ENCODE results near the gene LRRC8D.

The LRRC8D gene

DNA sequence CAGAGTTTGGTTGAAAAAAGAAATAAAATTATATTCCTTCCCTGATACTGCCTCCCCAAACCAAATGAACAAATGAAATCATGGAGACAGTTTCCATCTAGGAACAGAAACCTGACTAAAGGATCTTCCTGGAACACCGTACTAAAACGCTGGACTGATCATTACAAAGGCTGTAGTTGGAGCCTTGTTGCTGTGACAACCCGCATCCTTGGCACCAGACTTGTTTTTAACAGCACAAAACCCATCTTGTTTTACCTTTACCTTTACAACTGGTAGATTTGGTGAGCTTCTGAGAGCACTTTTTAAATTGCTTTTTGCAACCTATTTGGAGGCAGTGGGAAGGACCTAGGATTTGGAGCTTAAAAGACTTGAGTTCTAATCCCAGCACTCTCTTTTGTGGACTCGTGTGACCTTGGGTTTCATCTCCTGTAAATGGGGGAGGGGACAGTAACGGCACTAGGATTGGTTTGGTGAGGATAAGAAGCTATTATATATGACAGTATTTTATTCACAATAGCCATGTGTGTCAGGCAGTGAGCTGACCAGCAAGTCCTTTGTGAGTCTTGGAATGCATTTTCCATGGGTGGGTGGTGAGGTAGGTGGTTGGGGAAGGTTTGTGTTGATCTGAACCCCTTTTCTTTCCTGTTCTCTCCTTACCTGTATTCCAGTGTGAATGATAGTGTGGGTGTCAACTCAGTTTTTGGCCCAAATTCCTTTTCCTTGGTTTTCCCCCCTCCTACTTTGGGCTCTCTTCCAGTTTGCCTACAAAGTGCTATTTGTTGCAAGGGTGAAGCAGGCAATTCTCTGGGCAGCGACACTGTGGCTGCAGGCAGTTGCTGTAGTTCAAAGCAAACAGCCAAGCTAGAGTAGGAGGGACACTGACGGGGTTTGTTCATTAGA lies 12.6 kb downstream of the LRRC8D start:
- no peak for DNase-seq (ENCODE audit: low spot score)

DNA sequence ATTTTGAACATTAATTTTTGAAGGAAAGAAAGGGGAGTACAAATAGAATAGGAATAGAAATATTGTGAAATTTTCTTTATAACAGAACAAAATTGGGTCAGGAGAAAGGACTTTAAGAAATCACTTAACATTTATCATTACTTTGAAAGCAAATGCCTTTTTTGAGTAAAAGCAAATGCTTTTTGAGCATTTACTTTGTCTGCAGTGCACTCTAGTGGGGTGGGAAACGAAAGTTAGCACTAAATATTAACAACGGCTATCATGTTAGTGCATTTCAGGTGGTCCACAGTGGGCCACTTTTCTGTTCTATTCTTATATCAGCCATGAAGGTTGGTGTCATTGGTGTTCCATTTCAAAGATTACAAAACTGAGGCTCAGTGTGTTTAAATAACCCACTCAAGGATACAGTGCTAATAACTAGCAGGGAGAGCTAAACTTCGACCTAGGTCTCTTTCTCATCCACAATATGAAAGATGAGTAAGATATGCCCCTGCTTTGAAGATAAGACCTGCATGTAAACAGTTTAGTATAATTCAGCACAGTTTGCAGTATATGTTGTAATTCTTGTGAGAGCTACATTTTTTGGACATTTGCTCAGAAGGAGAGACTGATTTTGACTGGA lies 13.4 kb downstream of the LRRC8D start:
- DNase-seq (ENCODE audit: low spot score): no peak

DNA sequence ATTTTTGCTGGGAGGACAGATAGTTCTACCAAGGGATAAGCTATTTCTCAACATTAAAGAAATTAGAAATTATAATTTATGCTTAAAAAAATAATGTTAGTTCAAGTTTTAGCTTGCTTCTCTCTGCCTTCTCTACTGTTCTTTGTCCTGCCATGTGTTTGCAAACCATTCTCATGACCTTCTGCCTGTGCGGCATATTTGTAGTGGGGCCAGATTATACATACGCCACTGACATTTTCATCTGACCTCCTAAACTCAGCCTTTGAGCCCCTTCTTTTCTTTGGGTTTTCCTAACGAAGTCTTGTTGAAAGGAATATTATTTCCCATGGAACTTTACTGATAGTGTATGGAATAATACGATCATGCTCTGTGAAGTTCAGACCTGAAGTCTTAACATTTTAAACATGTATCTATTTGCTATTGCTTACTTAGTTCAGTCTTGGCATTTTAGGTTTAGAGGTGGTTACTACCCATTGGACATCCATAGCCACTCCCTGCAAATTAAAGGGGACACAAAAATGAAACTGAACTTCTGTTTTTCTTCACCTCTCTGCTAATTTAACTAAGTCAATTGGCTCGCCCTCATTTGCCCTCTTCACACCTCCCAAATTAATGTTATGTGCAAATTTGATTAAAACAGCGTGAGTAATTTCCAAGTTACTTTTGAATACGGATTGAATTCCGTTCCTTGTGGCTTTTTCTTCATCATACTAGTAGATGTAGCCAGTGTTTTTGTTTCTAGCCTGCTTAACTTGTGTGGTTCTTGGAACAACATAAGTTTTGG lies 15.6 kb downstream of the LRRC8D start:
- no peak for DNase-seq (ENCODE audit: low spot score)

DNA sequence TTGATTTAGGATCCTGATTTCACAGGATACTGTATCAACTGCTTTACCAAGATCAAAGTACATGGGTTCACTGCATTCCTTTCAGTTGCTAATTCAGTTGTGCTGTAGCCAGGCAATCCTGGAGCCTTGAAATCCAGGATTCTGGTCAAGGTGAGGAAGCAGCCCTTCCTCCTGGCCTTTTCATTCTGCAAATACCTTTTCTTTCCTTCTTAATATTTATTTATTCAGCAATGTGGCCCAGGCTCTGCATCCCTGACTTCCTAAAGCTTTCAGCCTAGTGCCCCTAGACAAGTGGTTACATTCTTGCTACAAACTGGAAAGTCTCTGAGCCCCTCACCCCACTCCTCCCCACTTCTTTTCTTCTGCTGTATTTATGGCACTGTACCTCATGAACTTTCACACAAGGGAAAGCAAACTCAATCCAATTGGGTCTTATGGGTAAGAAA lies 16.2 kb downstream of the LRRC8D start:
- no peak for DNase-seq (ENCODE audit: low spot score)

DNA sequence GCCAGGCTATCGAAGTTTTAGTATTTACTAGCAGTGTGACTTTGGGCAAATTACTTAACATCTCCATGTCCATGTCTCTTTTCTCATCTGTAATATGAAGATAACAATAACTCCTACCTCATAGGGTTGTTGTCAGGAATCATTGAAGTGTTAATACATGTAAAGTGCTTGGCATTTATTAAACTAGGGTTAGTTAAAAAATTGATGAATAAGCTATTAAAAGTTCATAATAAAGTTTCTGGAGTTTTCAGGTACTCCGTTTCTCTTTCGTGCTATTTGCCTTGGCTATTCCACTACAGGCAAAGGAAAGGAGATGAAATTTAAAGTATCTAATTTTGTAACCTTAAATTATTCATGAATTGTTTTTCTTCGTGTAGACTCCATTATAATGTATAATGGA lies 16.7 kb downstream of the LRRC8D start:
- DNase-seq (ENCODE audit: low spot score): no peak

DNA sequence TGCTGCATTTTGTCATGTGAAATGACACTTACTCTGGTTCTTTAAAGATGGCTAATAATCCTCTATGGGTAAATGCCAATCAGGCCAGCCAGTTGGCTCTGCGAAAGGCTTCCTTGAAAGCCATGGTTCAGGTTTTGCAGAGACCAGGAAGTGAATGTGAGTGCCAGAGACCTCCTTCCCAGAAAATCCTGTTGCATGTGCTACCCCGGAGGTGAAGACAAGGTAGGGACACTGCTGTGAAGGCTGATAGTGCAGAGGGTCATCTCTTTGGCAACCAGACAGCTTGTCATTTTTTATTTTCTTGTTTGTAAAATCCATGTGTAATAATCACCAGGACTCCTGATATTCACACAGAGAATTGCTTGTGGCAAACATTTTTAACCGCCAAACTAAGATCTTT lies 18.7 kb downstream of the LRRC8D start:
- DNase-seq (ENCODE audit: low spot score): no peak

DNA sequence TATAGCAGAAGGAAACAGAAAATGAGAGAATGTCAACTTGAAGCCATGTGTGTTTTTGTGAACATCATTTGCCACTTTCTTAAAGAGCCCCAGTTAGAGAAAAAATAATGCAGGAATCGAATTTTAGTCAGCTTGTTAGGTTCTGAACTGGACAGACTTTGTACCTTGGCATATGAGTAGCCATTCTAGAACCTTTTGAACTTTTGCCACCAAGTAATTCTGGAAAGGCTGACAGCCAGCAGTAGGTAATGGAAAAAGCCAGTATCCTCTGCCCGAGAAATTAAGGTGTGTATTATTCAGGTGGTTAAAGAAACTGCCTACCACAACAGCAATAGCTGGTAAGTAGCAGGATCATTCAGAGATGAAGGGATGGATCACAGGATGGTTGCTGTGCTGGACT lies 20.7 kb downstream of the LRRC8D start:
- DNase-seq (ENCODE audit: low spot score): no peak

DNA sequence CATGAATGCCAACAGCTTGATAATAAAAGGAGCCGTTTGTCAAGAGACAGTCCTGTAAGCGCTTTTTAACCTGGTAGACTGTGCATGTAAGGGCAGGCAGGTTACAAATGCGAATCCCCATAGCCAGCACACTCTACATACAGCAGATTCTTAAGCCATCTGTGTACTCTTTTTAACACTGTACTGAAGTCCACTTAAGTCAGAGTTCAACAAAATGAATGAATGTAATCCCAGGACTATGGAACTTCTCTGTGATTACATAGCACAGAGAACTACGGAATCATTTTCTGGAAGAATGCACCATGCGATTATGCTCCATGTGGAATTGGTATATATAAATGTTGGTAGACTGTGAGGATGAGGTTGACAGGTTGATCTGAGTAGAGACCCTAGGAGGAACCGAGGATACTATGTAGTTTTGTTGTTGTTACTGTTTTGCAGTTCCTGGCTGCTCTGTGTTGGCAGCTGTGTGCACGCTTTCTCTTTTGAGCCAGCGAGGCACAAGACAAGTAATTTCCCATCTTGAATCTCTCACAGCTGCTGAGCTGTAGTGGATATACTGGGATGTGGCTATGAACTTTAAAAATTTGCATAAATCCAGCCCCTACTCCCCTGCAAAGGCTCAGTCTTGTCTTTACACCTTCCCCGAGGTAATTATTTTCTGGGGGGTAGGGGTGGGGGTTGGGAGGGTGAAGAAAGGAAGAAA lies 21.9 kb downstream of the LRRC8D start:
- DNase-seq (ENCODE audit: low spot score): no peak

DNA sequence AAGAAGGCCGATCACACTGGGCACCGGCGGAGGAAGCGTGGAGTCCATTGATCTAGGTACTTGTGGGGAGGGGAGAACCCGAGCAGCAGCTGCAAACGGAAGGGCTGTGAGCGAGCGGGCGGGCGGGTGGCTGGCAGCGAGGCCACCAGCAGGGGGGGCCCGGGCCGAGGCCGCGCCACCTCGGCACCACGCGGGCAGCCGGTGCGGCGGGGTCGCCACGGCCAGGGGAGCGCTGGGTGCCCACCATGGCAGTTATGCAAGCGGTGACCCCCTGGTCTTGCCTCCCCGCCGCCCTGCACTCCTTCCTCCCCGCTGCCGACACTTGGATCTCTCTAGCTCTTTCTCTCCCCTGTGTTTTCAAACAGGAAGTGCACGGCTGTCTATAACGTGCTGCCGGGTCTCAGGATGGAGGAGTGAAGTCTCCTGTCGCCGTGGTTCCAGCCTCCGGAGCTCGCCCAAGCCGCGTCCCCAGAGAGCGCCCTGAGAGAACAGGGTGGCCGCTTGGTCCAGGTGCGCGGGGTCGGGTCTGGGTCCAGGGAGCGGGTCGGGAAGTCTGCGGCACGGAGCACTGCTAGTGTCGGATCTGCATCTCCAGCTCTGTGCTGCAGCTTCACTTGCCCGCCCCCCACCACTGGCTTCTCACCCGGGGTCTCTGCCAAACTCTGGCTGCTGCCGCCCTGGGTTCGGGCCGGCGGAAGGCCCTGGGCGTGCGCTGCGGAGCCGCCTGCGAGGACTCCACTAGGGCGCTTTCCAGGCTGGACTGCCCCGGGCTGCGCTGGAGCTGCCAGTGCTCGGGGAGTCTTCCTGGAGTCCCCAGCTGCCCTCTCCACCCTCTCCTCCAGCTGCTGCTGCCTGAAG lies 22.7 kb downstream of the LRRC8D start:
- DNase-seq (ENCODE audit: low spot score): peak; percentile 84

DNA sequence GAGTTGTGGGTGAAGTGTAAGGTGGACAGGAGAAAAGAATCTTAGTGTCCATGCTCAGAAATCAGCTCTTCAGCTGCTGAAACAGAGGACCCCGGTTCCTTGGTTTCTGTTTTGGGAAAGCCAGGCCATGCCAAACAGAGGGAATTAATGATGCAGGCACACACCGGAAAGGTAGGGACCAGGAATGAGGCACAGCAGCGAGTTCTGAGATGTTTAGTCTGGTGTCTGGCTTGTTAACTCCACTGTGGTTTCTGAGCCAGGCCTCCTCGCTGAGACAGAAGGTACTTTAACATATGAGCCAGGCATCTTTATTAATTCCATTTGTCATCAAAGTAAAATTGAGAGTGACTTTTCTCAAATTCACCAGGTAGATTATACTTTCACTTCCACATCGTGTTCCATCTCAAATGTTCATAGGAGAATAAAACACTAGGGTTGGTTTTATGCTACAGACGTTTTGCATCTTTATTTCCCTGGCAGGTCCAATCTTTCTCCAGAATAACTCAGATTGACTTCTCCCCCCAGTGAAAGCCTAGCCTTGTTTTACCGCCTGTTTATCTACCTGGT lies 23.5 kb downstream of the LRRC8D start:
- no peak for DNase-seq (ENCODE audit: low spot score)

DNA sequence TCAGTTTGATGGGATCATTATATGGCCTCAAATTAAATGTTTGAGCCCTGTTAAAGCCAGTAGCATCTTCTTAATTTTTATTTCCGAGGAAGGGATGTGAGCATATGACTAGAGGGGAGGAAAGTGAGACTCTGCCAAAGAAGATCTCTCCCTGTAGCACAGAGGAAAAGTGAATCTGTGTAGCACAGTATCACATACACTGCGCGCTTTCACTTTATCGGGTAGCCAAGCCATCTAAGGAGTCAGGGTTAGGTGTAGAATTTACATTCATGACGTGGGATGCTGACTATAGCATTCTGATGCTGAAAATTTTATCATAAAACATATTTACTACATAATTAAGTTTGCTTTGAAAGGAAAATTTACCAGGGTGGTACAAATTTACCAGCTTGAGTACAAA lies 24.0 kb downstream of the LRRC8D start:
- no peak for DNase-seq (ENCODE audit: low spot score)

DNA sequence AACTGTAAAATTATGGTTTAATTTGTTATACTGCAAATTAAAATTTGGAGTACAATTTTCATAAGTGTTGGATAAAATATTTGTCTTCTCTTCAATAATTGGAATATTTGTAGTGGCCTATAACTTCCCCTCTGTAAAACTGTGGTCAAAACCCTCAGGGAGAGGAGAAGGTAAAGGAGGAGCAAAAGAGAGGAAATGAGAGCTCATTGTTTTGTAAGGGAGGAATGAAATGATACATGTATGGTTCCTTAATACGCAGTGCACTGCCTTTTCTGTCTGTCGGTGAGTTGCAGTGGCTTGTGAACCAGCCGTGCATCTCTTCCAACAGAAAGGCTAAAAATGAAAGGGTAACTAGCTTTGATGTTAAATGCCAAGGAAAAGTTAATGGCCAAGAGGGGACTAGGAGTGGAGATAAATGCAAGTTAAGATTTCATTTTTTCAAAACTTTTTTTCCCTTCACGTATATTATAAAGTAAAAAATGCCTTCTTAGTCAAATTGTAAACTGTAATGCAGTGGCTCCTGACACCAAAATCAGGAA lies 26.4 kb downstream of the LRRC8D start:
- DNase-seq (ENCODE audit: low spot score): no peak

DNA sequence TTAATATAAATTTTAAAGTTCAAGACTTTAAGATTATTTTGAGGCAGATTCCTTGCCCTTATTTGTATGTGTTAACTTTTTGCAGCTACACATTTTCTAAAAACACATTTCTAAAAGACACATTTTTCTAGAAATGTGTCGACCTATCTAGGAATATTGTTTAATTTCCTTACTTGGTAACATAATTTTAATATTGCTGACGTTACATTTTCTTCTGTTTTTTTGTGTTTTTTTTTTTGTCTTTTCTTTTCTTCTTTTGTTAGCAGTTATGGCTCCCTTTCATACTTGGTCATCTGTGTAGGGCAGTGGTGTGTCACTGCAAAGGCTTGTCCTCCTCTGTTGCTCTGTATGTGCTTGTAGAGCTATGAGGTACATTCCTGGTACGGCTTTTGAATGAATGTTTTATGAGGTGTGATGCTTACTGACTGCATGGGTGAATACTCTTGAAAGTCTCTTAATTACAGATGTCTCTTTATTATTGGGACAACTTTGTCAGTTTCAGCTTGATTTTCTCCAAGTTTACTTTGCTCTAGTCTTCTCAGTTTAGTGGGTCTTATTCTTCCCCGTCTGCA lies 30.1 kb downstream of the LRRC8D start:
- no peak for DNase-seq (ENCODE audit: low spot score)

DNA sequence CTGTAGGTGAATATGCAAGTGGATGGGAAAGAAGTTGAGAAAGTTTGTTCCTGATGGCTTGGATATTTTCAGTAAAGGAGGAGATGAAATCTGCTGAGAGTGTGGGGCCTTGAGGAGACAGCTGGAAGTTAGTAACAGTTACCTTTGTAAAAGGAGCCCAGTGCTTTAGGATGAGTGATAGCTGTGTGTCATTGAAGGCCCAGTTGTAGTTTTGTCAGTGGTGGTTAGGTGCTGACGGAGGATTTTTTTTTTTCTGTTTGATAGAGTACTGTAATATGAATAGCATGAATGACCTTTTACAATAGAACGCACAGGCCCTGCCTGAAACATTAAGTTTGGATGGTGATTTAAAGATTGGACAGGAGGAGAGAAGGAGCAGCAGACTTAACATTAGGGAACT lies 33.3 kb downstream of the LRRC8D start:
- no peak for DNase-seq (ENCODE audit: low spot score)

DNA sequence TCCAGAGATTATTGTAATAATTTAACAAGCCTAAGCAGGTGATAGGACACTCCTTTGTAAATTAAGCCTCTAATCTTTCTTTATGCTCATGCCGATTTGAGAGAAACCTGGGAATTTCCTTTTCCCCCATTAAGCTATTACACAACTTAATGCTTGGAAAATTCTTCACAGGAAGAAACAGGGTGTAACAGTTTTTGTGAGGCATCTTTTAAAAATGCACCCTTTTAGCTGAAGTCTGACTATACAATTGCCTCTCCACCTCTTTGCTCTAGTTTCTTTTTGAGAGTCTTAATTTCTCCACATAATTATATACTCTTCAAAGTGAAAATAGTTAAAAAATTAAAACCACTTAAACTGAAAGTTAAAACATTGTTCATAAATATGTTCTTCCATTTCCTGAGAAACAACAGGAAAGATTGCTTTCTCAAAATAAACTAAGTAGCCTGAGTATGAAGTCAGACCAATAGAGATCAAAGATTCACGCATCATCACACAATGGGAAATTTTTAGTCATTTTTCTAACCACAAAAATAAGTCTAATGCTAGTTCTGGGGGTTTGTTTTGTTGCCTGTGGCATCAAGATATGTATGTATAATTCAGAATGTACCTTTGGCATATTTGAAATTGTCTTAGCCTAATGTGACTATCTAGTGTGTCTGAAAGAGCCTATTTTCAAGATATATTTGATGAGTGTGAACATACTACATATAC lies 34.7 kb downstream of the LRRC8D start:
- no peak for DNase-seq (ENCODE audit: low spot score)

DNA sequence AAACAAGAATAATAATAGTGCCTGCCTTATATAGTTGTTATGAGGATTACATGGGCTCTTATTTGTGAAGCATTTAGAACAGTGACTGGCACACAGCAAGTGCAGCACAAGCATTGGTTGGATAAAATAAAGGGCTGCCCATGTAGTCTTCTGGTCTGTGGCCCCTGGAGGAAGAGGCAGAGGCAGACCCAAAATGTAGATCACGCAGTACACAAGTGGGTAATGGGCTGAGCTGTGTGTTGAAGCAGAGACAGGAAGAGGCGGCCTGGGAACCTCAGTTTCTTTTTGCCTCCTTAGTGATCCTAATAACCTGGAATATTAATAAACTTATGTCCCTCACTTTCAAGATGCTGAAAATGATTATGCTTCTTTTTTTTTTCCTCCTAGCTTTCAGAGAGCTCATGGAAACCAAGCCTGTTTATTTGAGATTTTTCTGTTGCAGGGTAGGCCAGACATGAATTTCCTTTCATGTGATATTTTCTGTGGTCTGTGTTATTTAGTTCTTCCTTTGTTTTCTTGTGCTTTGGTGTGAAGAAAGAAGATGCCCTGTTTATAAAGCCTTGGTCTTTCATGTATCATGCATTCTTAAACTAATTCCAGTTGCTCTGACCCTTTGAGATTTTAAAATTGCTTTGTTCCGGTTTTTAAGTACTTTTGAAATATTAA lies 42.5 kb downstream of the LRRC8D start:
- DNase-seq (ENCODE audit: low spot score): no peak

DNA sequence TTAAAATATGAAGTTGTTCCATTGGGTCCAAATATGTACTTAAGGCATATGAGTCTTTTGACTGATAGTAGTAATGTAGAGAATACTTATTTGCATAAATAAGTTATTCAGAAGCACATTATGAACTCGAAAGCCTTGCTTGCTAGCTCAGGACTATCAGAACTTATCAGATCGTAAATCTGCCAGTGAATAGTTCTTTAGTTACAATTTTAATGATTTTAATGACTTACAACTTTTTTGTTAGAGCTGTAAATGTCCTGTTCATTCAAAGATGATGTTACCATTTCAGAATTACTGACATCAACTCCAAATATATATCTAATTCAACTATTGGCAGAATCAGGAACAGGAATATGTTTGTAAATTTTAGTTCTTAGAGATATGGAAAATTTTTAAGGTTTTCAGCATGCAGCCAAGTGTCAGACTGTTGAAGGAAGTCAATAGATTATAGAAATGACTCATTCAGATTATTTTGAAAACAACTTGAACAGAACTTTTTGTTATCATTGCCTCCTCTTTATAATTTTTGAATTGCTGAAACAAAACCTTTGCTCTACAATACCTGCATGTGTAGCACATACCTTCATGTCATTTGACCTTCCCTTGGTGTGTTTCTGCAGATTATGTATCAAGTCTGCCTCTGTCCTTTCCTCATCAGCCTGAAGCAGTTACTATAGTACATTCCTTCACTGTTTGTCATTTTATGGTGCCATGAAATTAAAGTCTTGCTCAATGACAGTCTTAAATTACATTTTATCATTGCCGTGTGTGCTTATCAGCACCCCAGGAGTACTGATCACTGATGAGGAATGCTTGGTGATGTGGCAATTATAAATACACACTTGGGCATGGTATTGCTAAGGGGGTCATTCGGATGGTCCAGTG lies 44.9 kb downstream of the LRRC8D start:
- no peak for DNase-seq (ENCODE audit: low spot score)

DNA sequence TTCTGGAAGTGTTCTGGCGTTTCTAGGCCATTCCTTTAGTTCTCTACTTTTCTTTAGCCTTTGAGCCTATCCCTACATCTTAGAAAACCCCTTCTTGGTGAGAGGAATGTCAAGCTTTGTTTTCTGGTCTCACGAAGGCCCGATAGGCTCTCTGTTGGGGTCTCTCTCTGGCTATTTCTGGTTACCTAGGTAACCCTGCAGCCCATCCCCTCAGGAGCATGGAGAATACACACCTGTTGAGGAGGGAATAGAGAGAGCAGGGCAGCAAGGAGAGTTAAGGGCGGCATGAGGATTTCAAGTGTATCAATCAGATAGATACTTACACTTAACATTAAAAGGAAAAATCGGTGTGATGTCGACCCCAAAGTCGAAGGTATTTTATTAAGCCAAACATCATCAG lies 45.7 kb downstream of the LRRC8D start:
- DNase-seq (ENCODE audit: low spot score): no peak

Data from ecto neural progenitor cell (in vitro differentiated cells).